Activated CD4-positive, alpha-beta T cell treated with anti-CD3 and anti-CD28 coated beads, Interleukin-2, amount 10 ng/mL, durations not matched to agents 24 days and 14 days (primary cell): ENCODE measurements around the gene SPRTN. TPM values are rescaled to one million over a fixed set of nuclear protein-coding genes. Genes with fewer than 3 reads are reported as not detected.
"Not testable (repeated sequence)": the region's sequence is repeated elsewhere in the genome, so short reads cannot be mapped to it uniquely, and the experiment has no call there.

Experiments
- DNase-seq: peaks from one replicate; pipeline ENCODE4 v3.0.0; 2022
- H3K27ac Mint-ChIP-seq: one replicate; pipeline ENCODE4 v1.8.0; 2022; ENCODE audit warnings: mild to moderate bottlenecking, mixed read lengths
- H3K27me3 Mint-ChIP-seq: one replicate; pipeline ENCODE4 v1.8.0; 2022; ENCODE audit warnings: mixed read lengths
- H3K36me3 Mint-ChIP-seq: one replicate; pipeline ENCODE4 v1.8.0; 2022; ENCODE audit warnings: low read depth, mild to moderate bottlenecking, mixed read lengths
- H3K4me1 Mint-ChIP-seq: one replicate; pipeline ENCODE4 v1.8.0; 2021; ENCODE audit warnings: mixed read lengths
- H3K4me3 Mint-ChIP-seq: one replicate; pipeline ENCODE4 v1.8.0; 2022; ENCODE audit warnings: mild to moderate bottlenecking, moderate library complexity, mixed read lengths
- H3K9me3 Mint-ChIP-seq: one replicate; pipeline ENCODE4 v1.8.0; 2021; ENCODE audit warnings: mixed read lengths
- intact Hi-C: fragments of 100-400 bp; cut with micrococcal nuclease; formaldehyde crosslinking; loops from one replicate; pipeline ENCODE4 v1.15.1; 2023
- total RNA-seq: library from RNA; stranded (reverse); gene quantifications from 2 replicates; pipeline ENCODE4 v1.2.3, GENCODE V29; 2022

The SPRTN gene
- total RNA-seq, 1 donor from 2014 or later: 13.3 TPM

DNA sequence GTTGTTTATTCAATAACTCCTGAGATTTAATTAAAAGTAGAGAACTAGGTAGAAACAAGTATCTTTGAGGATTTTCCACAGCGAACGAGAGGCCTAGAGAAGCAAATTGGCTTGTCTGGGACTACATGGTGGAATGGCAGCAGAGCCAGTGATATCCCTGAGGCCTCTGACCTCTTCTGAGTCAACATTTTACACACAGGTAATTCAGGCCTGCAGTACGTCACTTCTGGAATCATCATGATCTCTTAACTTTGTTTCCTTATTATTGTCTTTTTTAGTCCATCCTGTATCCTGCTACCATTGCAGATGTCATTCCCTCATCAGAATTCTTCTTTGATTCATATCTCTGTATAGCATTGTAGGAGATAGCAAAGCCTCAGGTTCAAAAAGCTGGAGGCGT is 9.9 kb downstream of the SPRTN start:
- Mint-ChIP-seq H3K36me3 (peaks cover 39% of the 10 kb centered on the region), H3K4me3 (no peak overlapping the region), H3K4me1 (peaks cover 2% of the 10 kb centered on the region), H3K27ac (no peak overlapping the region), H3K9me3 (no peaks in the 10 kb centered on the region), H3K27me3 (no peaks in the 10 kb centered on the region)
- intact Hi-C loops: no loop called here
- no peak for DNase-seq

DNA sequence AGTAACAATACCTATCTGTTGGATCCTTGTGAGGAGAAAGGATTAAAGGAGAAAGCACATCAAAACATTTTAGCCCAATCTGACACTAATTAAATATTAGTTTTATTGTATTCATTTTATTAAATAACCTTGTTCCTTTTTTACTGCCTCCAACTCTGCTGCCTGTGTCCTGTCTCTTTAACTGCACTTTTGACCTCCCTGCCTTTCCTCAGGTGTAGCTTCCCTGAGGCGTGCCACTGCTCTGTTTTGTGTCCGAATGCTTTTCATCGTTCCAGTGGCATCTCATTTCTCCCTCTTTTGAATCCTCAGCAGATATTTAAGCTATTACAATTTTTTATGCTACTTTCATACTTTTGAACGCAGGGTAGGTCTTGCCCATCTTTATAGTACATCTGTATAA is 10.3 kb downstream of the SPRTN start:
- peaks cover 41% of the 10 kb centered on the region for H3K36me3 Mint-ChIP-seq
- no peak overlapping the region for H3K27ac Mint-ChIP-seq
- no peaks in the 10 kb centered on the region for H3K9me3 Mint-ChIP-seq
- no peak overlapping the region for H3K4me3 Mint-ChIP-seq
- H3K4me1 Mint-ChIP-seq: peaks cover 4% of the 10 kb centered on the region
- no peak for DNase-seq
- intact Hi-C loops: no loop called here
- H3K27me3 Mint-ChIP-seq: no peaks in the 10 kb centered on the region

DNA sequence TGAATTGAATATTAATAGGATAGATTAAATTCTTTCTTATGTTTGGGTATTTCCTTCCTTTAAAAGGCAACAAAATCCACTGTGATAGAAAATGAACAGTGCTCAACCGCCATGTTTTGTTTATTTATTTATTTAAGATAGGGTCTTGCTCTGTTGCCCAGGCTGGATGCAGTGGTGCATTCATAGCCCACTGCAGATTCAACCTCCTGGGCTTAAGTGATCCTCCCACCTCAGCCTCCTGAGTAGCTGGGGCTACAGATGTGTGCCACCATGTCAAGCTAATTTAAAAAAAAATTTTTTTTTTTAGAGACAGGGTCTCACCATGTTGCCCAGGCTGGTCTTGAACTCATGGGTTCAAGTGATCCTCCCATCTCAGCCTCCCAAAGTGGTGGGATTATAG is 10.8 kb downstream of the SPRTN start:
- H3K27ac Mint-ChIP-seq, H3K4me1 Mint-ChIP-seq, H3K9me3 Mint-ChIP-seq, DNase-seq, H3K27me3 Mint-ChIP-seq, intact Hi-C loops, H3K4me3 Mint-ChIP-seq: not testable (repeated sequence)
- peaks cover 38% of the 10 kb centered on the region for H3K36me3 Mint-ChIP-seq

DNA sequence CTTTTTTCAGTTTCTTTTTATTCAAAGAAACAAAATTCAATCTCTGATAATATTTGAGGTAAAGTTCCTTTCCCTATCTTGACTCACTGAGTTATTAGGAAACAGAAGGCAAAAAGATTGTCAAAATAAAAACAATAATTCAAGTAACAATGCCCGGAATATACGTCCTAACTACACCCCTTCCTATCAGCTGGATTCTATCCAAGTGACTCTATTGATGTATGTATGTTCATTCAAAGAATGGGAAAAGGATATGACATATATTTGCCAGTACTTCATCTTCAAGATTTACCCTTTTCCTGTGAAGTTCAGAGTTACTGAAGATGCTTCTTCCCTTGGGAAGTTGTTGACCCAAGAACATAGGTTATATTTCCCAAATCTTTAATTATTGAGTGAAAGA is 13.7 kb downstream of the SPRTN start:
- DNase-seq: no peak
- Mint-ChIP-seq H3K4me3 (no peak overlapping the region), H3K27me3 (no peaks in the 10 kb centered on the region), H3K27ac (no peak overlapping the region), H3K4me1 (peaks cover 6% of the 10 kb centered on the region), H3K36me3 (peaks cover 37% of the 10 kb centered on the region), H3K9me3 (no peaks in the 10 kb centered on the region)
- intact Hi-C loops: no loop called here

DNA sequence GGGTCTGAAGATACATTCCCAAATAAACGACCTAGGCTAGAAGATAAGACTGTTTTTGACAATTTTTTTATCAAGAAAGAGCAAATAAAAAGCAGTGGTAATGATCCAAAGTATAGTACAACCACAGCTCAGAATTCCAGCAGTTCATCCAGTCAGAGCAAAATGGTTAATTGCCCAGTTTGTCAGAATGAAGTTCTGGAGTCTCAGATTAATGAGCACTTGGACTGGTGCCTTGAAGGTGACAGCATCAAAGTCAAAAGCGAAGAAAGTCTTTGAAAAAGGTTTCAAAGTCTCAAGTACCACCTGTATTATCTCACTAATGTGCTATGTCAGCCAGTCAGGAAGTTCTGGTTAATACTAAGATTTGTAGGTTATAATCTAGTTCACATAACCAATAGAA is 15.0 kb downstream of the SPRTN start:
- H3K4me3 Mint-ChIP-seq: no peak overlapping the region

DNA sequence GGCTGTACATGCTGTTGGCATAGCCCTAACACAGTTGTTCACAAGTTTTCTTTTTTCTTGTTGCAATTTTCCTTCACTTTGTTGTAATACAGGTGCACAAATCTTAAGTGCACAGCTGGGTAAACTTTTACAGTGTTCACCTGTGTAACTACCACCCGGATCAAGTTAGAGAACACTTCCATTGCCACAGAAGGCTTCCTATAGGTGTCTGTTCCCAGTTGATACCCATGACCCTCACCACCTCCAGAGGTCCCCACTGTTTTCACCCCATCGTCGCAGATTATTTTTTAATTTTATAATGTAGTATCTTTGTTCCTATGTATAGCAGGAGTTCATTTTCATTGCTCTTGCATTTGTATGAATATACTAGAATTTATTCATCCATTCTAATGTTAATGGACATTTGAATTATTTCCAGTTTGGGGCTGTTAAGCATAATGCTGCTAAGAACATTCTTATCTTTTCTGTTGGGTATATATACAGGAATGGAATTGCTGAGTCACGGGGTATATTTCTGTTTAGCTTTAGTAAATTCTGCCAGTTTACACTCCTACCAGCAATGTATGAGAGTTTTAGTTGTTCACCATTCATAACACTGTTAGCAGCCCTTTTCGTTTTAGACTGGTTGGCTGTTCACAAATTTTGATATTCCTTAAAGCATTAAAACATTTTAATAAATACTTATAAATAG is 16.4 kb downstream of the SPRTN start:
- DNase-seq: no peak
- Mint-ChIP-seq H3K9me3 (no peaks in the 10 kb centered on the region), H3K4me3 (no peak overlapping the region), H3K27me3 (no peaks in the 10 kb centered on the region), H3K27ac (no peak overlapping the region), H3K4me1 (peaks cover 8% of the 10 kb centered on the region), H3K36me3 (peaks cover 27% of the 10 kb centered on the region)
- intact Hi-C loops: loop anchor here (5.0 kb wide), 2 partner anchors 68 to 173 kb away; partner anchors contain the start of genes EGLN1 and TSNAX

More for the DNA sequence above, 15.0 kb downstream of the SPRTN start:
- no peaks in the 10 kb centered on the region for H3K9me3 Mint-ChIP-seq
- H3K27me3 Mint-ChIP-seq: no peaks in the 10 kb centered on the region
- intact Hi-C loops: no loop called here
- peaks cover 32% of the 10 kb centered on the region for H3K36me3 Mint-ChIP-seq
- H3K4me1 Mint-ChIP-seq: peaks cover 6% of the 10 kb centered on the region
- no peak overlapping the region for H3K27ac Mint-ChIP-seq
- DNase-seq: no peak

DNA sequence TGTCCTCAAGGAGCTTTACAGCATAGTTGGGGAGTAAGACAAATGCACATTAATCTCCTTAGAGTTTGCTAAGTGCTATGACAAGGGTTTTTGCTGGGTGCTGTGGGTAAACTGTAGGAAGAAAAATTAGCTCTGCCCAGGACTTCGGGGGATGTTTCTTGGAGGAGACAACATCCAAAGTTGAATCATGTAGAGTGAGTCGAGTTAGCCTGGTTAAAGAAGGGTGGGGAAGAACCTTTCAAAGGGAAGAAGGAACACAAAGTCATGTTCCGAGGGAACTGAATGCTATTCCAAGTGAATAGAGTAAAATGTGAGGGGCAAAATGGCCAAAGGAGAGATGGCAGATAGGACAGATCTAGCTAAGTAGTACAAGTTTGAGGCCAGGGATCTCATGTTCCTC is 17.1 kb downstream of the SPRTN start:
- Mint-ChIP-seq H3K4me1 (peaks cover 10% of the 10 kb centered on the region), H3K27ac (no peak overlapping the region), H3K36me3 (peaks cover 27% of the 10 kb centered on the region), H3K9me3 (no peaks in the 10 kb centered on the region), H3K4me3 (no peak overlapping the region), H3K27me3 (no peaks in the 10 kb centered on the region)
- intact Hi-C loops: loop anchor here (5.0 kb wide), 2 partner anchors 67 to 172 kb away; partner anchors contain the start of genes EGLN1 and TSNAX
- DNase-seq: no peak

DNA sequence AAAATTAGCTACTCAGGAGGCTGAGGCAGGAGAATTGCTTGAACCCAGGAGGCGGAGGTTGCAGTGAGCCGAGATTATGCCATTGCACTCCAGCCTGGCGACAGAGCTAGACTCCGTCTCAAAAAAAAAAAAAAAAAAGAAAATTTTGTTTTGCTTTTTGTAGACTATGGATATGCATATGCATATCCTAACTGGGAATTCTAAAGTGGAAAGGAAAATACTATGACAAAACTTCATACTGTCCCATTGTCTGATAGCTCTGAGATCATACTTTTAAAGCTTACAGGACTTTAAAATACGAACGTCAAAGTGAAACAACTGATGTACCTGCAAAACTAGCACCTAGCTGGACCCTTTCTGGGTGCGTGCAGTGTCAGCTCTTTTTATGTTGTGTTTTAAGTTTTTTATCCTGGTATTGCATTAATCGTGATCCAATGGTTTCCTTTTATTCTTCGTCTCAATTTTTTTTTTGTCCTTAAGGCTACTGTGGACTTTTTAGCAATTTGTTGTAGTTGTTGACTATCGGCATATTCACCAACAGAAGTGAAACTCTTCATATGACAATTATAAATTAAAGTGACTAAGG is 19.2 kb downstream of the SPRTN start:
- Mint-ChIP-seq H3K4me3 (no peak overlapping the region), H3K27ac (no peak overlapping the region)

DNA sequence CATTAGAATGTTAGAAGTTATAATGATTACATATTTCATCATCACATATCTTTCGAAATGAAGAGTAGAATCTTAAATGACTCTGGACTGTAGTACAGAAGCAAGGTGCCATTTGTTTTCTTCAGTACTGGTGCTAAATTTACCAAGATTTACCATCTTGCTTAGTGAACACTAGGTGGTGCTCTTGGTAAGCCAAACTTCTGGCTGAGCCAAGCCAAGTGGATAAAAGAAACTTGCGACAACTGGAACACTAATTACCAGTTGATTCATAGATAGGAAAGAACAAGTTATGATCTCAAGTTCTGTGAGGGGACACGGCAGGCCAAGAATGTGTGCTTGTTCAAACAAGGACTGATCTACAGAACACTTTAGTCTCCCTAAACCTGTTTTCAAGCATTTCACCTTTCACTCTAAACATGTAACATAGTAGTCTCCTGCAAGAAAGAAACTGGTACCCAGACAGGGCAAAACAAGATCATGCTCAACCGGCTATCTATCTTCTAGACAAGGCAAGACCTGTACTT is 19.8 kb downstream of the SPRTN start:
- Mint-ChIP-seq H3K4me1 (peaks cover 12% of the 10 kb centered on the region), H3K36me3 (peaks cover 25% of the 10 kb centered on the region), H3K27ac (no peak overlapping the region), H3K4me3 (no peak overlapping the region), H3K27me3 (no peaks in the 10 kb centered on the region), H3K9me3 (no peaks in the 10 kb centered on the region)
- intact Hi-C loops: loop anchor here (1.0 to 5.0 kb wide), 5 partner anchors 19 to 246 kb away; partner anchors contain the start of genes EGLN1, SPRTN and TSNAX
- peak; percentile 80 for DNase-seq

More for the DNA sequence above, 19.2 kb downstream of the SPRTN start:
- DNase-seq: no peak
- Mint-ChIP-seq H3K9me3 (no peaks in the 10 kb centered on the region), H3K4me1 (peaks cover 12% of the 10 kb centered on the region), H3K27me3 (no peaks in the 10 kb centered on the region), H3K36me3 (peaks cover 29% of the 10 kb centered on the region)
- intact Hi-C loops: loop anchor here (5.0 kb wide), 2 partner anchors 65 to 170 kb away; partner anchors contain the start of genes EGLN1 and TSNAX

DNA sequence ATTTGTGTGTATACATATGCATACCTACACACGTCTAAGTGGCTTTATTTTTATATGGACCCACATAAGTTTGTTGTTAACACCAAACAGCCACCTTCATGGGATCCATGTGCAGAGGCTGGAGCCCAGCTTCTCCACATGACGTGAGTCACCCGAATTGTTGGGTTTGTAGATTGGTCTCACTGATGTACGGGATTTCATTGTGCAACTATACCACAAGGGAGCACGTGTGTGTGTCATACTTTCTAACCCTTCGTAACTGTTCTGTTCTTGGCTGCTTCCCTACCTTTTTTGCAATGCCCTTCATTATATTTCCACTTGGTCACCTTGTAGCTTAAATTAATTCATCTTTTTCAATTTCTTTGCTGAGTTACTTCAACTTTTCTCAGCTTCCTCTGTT is 21.0 kb downstream of the SPRTN start:
- Mint-ChIP-seq H3K27me3 (no peaks in the 10 kb centered on the region), H3K4me3 (no peak overlapping the region), H3K36me3 (peaks cover 25% of the 10 kb centered on the region), H3K4me1 (peaks cover 10% of the 10 kb centered on the region), H3K27ac (no peak overlapping the region), H3K9me3 (no peaks in the 10 kb centered on the region)
- intact Hi-C loops: loop anchor here (2.0 to 5.0 kb wide), 3 partner anchors 20 to 168 kb away; partner anchors contain the start of genes EGLN1, SPRTN and TSNAX
- DNase-seq: no peak

DNA sequence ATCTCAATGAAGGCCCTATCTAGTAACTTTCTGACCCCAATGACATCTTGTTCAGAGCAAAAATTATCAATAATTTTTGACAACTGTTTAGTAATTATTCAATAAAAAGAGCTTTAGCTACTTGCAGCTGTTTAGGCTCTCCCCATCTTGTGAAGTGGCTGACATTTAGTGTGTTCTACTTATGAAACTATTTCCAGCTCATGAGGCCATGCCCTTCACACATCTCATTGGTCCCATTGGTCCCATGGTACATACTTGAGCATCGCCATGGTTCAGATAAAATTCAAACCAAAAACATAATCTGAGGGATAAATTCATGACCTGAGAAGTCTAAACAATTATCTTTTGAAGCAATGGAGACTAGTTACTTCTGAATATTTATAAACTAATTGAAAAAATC is 24.2 kb downstream of the SPRTN start:
- no peak for DNase-seq
- intact Hi-C loops: loop anchor here (2.0 kb wide), 1 partner anchor 14 kb away; no protein-coding TSS in a partner anchor
- H3K27ac Mint-ChIP-seq: no peak overlapping the region
- H3K4me1 Mint-ChIP-seq: peaks cover 10% of the 10 kb centered on the region
- H3K9me3 Mint-ChIP-seq: no peaks in the 10 kb centered on the region
- H3K36me3 Mint-ChIP-seq: peaks cover 39% of the 10 kb centered on the region
- H3K4me3 Mint-ChIP-seq: no peak overlapping the region
- no peaks in the 10 kb centered on the region for H3K27me3 Mint-ChIP-seq

DNA sequence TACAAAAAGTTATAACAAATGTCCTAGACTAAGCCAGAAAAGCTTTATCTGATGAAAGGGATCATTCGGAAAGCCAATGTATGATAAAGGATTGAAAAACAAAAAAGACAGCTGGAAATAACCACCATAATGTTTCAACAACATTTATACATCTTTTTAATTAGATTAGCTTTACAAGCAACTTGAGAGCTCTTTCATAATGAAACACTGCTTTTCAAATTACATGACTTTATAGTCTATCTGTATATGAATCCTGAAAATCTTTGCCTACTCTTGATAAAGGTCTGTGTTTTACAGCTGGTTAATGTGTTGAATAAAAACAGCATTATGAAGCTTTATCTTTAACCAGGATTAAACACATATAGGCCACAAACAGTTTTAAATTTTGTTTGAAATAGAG is 25.5 kb downstream of the SPRTN start:
- no peak for DNase-seq
- intact Hi-C loops: loop anchor here (2.0 kb wide), 1 partner anchor 13 kb away; no protein-coding TSS in a partner anchor
- Mint-ChIP-seq H3K27me3 (no peaks in the 10 kb centered on the region), H3K9me3 (no peaks in the 10 kb centered on the region), H3K36me3 (peaks cover 46% of the 10 kb centered on the region), H3K4me3 (no peak overlapping the region), H3K27ac (no peak overlapping the region), H3K4me1 (peaks cover 10% of the 10 kb centered on the region)

DNA sequence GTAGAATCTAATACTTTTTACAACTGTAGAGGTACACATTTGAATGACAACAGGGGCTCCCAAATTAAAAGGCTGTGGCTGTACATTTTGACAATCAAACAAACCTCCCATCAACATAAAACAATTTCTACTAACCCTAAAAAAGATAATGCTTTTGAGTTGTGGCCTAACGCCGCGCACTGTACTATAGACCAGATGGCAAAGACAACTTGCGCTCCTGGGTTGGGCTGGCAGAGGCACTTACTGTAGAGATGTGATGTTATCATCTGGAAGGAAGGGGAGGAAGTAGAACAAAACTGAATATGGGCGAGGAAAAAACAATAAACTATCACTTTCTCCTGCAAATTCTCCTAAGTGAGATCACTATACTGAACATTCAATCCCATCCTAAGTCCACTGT is 26.1 kb downstream of the SPRTN start:
- peaks cover 10% of the 10 kb centered on the region for H3K4me1 Mint-ChIP-seq
- H3K36me3 Mint-ChIP-seq: peaks cover 50% of the 10 kb centered on the region
- H3K9me3 Mint-ChIP-seq: no peaks in the 10 kb centered on the region
- DNase-seq: no peak
- no peak overlapping the region for H3K4me3 Mint-ChIP-seq
- peak overlapping the region; percentile 72 for H3K27ac Mint-ChIP-seq
- intact Hi-C loops: no loop called here
- no peaks in the 10 kb centered on the region for H3K27me3 Mint-ChIP-seq

DNA sequence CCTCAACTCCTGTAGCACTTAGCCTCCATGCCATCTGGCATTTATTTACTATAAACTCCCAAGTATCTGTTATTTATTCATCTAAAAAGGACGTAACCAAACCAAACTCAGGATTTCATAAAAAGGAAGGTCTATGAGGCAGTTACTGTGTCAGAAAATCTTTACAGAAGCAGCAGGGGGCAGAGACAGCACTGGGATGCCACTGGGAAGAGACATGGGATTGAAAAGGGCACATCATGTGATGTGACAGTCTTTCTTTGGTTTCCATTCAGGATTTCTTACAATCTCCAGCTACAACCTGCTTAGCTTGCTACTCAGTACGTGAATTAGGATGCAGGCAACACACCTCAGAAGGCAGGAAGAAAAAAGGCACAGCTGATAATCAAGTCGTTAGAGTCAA is 31.2 kb downstream of the SPRTN start:
- Mint-ChIP-seq H3K4me1 (peaks cover 2% of the 10 kb centered on the region), H3K36me3 (peaks cover 44% of the 10 kb centered on the region), H3K27ac (no peak overlapping the region), H3K9me3 (no peaks in the 10 kb centered on the region), H3K27me3 (no peaks in the 10 kb centered on the region), H3K4me3 (no peak overlapping the region)
- intact Hi-C loops: no loop called here
- DNase-seq: no peak
